Keratinocyte (primary cell): ENCODE results near the gene TMCO1. TPM values are rescaled to one million over a fixed set of nuclear protein-coding genes. Genes with fewer than 3 reads are reported as not detected.

ENCODE experiments used
- DNase-seq: peaks from one replicate; pipeline ENCODE4 v3.0.0-alpha.2; 2011; ENCODE audit warnings: low read depth, missing footprints, low spot score
- FAIRE-seq: peaks from 2 replicates; lab custom pipeline; 2011; peaks lifted over from hg19 to GRCh38; lab: Jason Lieb, UNC
- H2AFZ ChIP-seq: 2 replicates; pipeline ENCODE4 v1.6.0; 2012; ENCODE audit warnings: low read length, control low read depth, inconsistent platforms; ENCODE audit not compliant: control insufficient read depth
- H3K27ac ChIP-seq: 2 replicates; pipeline ENCODE4 v1.5.1; 2011; ENCODE audit warnings: low read length; ENCODE audit not compliant: control insufficient read depth, insufficient read depth
- H3K27me3 ChIP-seq: 3 replicates; pipeline ENCODE4 v1.6.0; 2011; ENCODE audit warnings: low read length; ENCODE audit not compliant: control insufficient read depth, insufficient read depth; ENCODE audit errors: extremely low read depth
- H3K36me3 ChIP-seq, 2 experiments: 2 replicates in 1 of 2; 3 replicates in 1 of 2; pipeline ENCODE4 v1.5.1; 2011; ENCODE audit warnings: low read length in 2 of 2, mild to moderate bottlenecking in 1 of 2; ENCODE audit not compliant: control insufficient read depth in 2 of 2, insufficient read depth in 2 of 2; ENCODE audit errors: extremely low read depth in 1 of 2
- H3K4me1 ChIP-seq: 3 replicates; pipeline ENCODE4 v1.5.1; 2011; ENCODE audit warnings: low read length; ENCODE audit not compliant: control insufficient read depth, insufficient read depth; ENCODE audit errors: extremely low read depth
- H3K4me2 ChIP-seq: 3 replicates; pipeline ENCODE4 v1.6.0; 2011; ENCODE audit warnings: low read depth, low read length; ENCODE audit not compliant: control insufficient read depth, insufficient read depth; ENCODE audit errors: extremely low read depth
- H3K4me3 ChIP-seq, 3 experiments: fragments of 200-600 bp in 1 of 3; sonication (generic) in 1 of 3; 2 replicates in 2 of 3; 3 replicates in 1 of 3; pipeline ENCODE4 v1.5.1; 2011 to 2016; ENCODE audit warnings: low read length in 3 of 3, mild to moderate bottlenecking in 3 of 3, control low read depth in 2 of 3, inconsistent platforms in 1 of 3, low read depth in 1 of 3, mixed read lengths in 1 of 3, mixed run types in 1 of 3, moderate library complexity in 1 of 3; ENCODE audit not compliant: control insufficient read depth in 2 of 3, insufficient read depth in 2 of 3; ENCODE audit errors: extremely low read depth in 1 of 3
- H3K79me2 ChIP-seq: 2 replicates; pipeline ENCODE4 v1.6.0; 2012; ENCODE audit warnings: low read length; ENCODE audit not compliant: control insufficient read depth, insufficient read depth
- H3K9ac ChIP-seq: 3 replicates; pipeline ENCODE4 v1.6.0; 2011; ENCODE audit warnings: low read length; ENCODE audit not compliant: control insufficient read depth, insufficient read depth; ENCODE audit errors: extremely low read depth
- H3K9me1 ChIP-seq: 3 replicates; pipeline ENCODE4 v1.6.0; 2011; ENCODE audit warnings: low read length; ENCODE audit not compliant: control insufficient read depth, insufficient read depth; ENCODE audit errors: extremely low read depth
- H3K9me3 ChIP-seq: 2 replicates; pipeline ENCODE4 v1.5.1; 2012; ENCODE audit warnings: low read depth, low read length; ENCODE audit not compliant: control insufficient read depth
- H4K20me1 ChIP-seq: 3 replicates; pipeline ENCODE4 v1.6.0; 2011; ENCODE audit warnings: low read length; ENCODE audit not compliant: control insufficient read depth, insufficient read depth; ENCODE audit errors: extremely low read depth
- EZH2 ChIP-seq: IDR thresholded peaks from one replicate; pipeline ENCODE4 v1.6.1; 2012; ENCODE audit warnings: inconsistent platforms, mild to moderate bottlenecking, low read length, moderate library complexity
- dilution Hi-C: fragments of 300-500 bp; cut with MboI; formaldehyde crosslinking; loops from one replicate; pipeline ENCODE4 v1.7.0; 2020; ENCODE audit warnings: low sequenced_read_pairs; ENCODE audit not compliant: extremely low pct_ligation_motif_present
- polyA plus RNA-seq, 5 experiments: library from polyadenylated mRNA; depleted of rRNA in 3 of 5; stranded (reverse) in 3 of 5; stranded (forward) in 1 of 5; unstranded in 1 of 5; fragments of >200 nt; gene quantifications; 1 replicate in 1 of 5; 2 replicates in 3 of 5; 3 replicates in 1 of 5; pipeline versions ENCODE4 v1.2.1 to v1.2.3, GENCODE V29; 2011 to 2012; ENCODE audit warnings: missing spikeins in 2 of 5, low read depth in 1 of 5, low replicate concordance in 1 of 5
- TF ChIP-seq, protein P1 (sequence below), 3 experiments: IDR thresholded peaks in 1 of 3; conservative IDR thresholded peaks in 1 of 3; optimal IDR thresholded peaks in 1 of 3; 2 replicates in 2 of 3; 3 replicates in 1 of 3; pipeline versions ENCODE3 to v1.5.1; 2011; ENCODE audit warnings: low read length in 3 of 3, mild to moderate bottlenecking in 3 of 3, moderate library complexity in 2 of 3, control low read depth in 1 of 3, inconsistent platforms in 1 of 3; ENCODE audit not compliant: insufficient read depth in 2 of 3; ENCODE audit errors: extremely low read depth in 1 of 3

The TMCO1 gene
- polyA plus RNA-seq, 1 donor (not counting 4 experiments of a cell fraction or from before 2014, with no cell fraction given) = 172 TPM

DNA sequence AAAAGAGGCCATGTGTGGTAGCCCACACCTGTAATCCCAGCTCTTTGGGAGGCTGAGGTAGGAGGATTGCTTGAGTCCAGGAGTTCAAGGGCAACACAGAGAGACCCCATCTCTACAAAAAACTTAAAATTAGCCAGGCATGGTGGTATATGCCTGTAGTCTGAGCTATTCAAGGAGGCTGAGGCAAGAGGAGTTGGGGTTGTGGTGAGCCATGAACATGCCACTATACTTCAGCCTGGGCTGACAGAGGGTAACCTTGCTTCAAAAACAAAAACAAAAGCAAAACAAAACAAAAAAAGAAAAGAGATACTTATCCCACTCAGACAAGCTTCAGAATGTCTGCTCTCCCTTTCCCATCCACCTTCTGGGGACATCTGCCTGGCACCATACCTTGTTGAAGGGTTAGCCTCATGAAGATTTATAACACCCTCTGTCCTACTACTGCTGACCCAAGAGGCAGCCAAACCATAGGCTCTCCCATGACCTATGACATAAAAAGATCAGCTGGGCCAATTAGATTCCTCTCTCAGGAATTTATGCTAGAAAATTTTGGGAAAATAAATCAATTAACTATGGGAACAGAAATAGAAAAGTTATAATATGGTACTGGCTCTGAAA, 13.2 kb downstream of the TMCO1 start:
- Histone ChIP-seq H3K4me3 (no peak overlapping the region), H3K4me2 (no peak overlapping the region), H3K9me1 (no peaks in the 10 kb centered on the region), H3K36me3 (peaks cover 4 to 8% of the 10 kb centered on the region in 2 experiments), H3K27ac (no peak overlapping the region), H2AFZ (no peak overlapping the region), H3K9ac (no peak overlapping the region), H3K9me3 (no peaks in the 10 kb centered on the region), H4K20me1 (no peaks in the 10 kb centered on the region), H3K79me2 (peaks cover 5% of the 10 kb centered on the region), H3K27me3 (no peaks in the 10 kb centered on the region), H3K4me1 (no peaks in the 10 kb centered on the region)
- DNase-seq (no peak), FAIRE-seq (no peak)
- dilution Hi-C loops = no loop called here
- TF ChIP-seq, protein P1, sequence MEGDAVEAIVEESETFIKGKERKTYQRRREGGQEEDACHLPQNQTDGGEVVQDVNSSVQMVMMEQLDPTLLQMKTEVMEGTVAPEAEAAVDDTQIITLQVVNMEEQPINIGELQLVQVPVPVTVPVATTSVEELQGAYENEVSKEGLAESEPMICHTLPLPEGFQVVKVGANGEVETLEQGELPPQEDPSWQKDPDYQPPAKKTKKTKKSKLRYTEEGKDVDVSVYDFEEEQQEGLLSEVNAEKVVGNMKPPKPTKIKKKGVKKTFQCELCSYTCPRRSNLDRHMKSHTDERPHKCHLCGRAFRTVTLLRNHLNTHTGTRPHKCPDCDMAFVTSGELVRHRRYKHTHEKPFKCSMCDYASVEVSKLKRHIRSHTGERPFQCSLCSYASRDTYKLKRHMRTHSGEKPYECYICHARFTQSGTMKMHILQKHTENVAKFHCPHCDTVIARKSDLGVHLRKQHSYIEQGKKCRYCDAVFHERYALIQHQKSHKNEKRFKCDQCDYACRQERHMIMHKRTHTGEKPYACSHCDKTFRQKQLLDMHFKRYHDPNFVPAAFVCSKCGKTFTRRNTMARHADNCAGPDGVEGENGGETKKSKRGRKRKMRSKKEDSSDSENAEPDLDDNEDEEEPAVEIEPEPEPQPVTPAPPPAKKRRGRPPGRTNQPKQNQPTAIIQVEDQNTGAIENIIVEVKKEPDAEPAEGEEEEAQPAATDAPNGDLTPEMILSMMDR (optimal IDR thresholded peaks at IDR 0.05 in 1 of 3, IDR thresholded peaks at IDR 0.05 in 1 of 3, conservative IDR thresholded peaks at IDR 0.05 in 1 of 3; ENCODE audit: extremely low read depth in 1 of 3, insufficient read depth in 2 of 3, low read length in 3 of 3) = no peak
- TF ChIP-seq EZH2 = no peak

DNA sequence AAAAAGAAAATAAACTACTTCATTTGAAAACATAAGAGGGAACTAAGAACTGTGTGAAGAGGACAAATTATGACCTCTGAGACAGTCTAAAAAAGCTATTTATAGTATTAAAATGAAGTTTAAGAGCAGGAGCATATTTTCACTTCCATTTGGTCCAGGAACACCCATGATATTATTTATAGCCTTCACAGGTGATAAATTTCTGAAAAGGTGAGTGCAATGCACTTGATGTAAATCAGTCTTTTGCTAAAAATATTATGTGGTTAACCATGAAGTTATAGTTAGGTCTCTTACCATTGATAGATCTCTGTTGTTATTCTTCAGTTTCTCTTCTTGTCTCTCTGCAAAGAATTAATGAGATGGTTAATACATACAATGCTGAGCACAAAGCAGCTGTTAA, 14.7 kb downstream of the TMCO1 start:
- no peak overlapping the region for H3K9ac ChIP-seq
- peaks cover 4 to 8% of the 10 kb centered on the region in 2 experiments for H3K36me3 ChIP-seq
- H4K20me1 ChIP-seq = no peaks in the 10 kb centered on the region
- H3K27ac ChIP-seq = no peak overlapping the region
- no peak for FAIRE-seq
- peaks cover 5% of the 10 kb centered on the region for H3K79me2 ChIP-seq
- no peaks in the 10 kb centered on the region for H3K4me1 ChIP-seq
- H3K4me3 ChIP-seq = no peak overlapping the region
- no peaks in the 10 kb centered on the region for H3K9me1 ChIP-seq
- no peaks in the 10 kb centered on the region for H3K9me3 ChIP-seq
- H2AFZ ChIP-seq = no peak overlapping the region
- H3K4me2 ChIP-seq = no peak overlapping the region
- dilution Hi-C loops = no loop called here
- no peak for DNase-seq
- H3K27me3 ChIP-seq = no peaks in the 10 kb centered on the region
- TF ChIP-seq, protein P1 (optimal IDR thresholded peaks at IDR 0.05 in 1 of 3, IDR thresholded peaks at IDR 0.05 in 1 of 3, conservative IDR thresholded peaks at IDR 0.05 in 1 of 3; ENCODE audit: extremely low read depth in 1 of 3, insufficient read depth in 2 of 3, low read length in 3 of 3) = no peak
- no peak for TF ChIP-seq EZH2
